ENCODE data around the gene ZMYM3.

ZMYM3 gene

DNA sequence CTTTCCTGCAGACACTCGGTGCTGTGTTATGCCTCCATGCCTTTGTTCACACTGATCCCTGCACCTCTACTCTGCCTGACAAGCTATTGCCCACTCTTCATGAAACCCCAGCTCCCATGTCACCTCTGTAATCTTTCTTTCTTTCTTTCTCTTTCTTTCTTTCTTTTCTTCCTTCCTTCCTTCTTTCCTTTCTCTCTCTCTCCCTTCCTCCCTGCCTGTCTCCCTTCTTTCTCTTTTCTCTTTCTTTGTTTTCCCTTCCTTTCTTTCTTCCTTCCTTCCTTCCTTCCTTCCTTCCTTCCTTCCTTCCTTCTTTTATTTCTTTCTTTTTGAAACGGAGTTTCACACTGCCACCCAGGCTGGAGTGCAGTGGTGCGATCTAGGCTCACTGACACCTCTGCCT, 18.5 kb downstream of the ZMYM3 start:
- TF ChIP-seq, protein P1, sequence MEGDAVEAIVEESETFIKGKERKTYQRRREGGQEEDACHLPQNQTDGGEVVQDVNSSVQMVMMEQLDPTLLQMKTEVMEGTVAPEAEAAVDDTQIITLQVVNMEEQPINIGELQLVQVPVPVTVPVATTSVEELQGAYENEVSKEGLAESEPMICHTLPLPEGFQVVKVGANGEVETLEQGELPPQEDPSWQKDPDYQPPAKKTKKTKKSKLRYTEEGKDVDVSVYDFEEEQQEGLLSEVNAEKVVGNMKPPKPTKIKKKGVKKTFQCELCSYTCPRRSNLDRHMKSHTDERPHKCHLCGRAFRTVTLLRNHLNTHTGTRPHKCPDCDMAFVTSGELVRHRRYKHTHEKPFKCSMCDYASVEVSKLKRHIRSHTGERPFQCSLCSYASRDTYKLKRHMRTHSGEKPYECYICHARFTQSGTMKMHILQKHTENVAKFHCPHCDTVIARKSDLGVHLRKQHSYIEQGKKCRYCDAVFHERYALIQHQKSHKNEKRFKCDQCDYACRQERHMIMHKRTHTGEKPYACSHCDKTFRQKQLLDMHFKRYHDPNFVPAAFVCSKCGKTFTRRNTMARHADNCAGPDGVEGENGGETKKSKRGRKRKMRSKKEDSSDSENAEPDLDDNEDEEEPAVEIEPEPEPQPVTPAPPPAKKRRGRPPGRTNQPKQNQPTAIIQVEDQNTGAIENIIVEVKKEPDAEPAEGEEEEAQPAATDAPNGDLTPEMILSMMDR (IDR thresholded peaks at IDR 0.05; ENCODE audit: control insufficient read depth, extremely low read depth, insufficient read depth): no peak
- no peak for DNase-seq (ENCODE audit: low read depth)

DNA sequence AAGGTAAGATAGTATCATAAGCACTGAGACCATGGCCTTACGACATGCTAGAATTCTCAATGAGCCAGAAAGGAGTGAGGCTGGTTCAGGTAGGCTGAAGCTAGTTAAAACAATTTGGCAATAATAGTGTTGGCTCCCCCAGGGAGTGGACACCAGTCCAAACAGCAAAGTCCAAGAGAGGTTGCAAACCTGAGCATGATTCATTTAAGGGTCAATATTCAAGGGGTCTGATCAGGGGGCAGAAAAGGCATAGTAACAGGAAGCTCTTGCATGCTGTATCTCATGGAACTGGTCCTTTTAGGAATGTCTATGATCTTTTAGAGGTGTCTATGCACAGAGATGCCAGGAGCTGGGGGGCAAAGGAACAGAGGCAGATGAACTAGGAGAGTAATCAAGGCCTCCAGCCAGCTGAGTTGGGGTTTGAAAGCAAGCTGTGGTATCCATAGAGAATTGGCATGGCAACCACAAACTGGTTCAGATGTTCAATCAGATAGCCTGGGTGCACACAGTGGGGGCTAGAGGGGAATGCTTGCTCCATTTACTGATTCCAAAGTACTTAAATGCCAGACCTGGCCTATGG, 25.8 kb downstream of the ZMYM3 start:
- no peak for DNase-seq (ENCODE audit: low read depth)
- no peak overlapping the region for H3K4me3 ChIP-seq (ENCODE audit: low read depth, low read length)
- TF ChIP-seq, protein P1 (IDR thresholded peaks at IDR 0.05; ENCODE audit: control insufficient read depth, extremely low read depth, insufficient read depth): no peak

More for the DNA sequence above, 18.5 kb downstream of the ZMYM3 start:
- H3K4me3 ChIP-seq (ENCODE audit: low read depth, low read length): no peak overlapping the region

DNA sequence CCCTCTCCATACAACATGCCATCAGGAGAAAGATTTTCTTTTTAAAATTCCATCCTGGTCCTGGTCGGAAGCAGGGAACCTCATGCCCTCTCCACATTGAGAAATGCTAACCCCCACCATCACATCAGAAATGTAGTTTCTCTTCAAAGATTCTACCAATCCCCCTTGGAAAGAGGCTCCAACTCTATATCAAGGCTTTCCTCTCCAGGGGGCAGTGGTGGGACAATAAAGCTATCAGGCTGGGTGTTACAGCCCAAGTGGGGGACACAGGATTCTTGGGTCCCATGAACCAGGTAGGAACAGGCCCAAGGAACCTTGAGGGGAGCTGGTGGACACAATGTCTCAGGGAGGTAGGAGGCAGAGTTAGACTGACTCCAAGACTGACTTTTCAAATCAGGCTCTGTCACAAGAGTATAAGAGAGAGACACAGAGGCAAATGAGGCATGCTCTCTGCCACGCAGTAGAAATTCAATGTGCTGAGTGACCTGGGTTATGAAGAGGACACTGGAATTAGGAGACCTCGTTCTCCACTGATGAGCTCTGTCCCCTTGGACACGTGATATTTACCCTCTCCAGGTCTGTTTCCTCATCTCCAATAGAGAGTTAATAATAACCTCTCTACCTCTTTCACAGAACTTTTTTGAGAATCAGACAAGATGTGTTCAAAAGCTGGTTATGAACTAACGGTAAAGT, 26.4 kb downstream of the ZMYM3 start:
- H3K4me3 ChIP-seq (ENCODE audit: low read depth, low read length): no peak overlapping the region
- DNase-seq (ENCODE audit: low read depth): no peak
- TF ChIP-seq, protein P1 (IDR thresholded peaks at IDR 0.05; ENCODE audit: control insufficient read depth, extremely low read depth, insufficient read depth): no peak

DNA sequence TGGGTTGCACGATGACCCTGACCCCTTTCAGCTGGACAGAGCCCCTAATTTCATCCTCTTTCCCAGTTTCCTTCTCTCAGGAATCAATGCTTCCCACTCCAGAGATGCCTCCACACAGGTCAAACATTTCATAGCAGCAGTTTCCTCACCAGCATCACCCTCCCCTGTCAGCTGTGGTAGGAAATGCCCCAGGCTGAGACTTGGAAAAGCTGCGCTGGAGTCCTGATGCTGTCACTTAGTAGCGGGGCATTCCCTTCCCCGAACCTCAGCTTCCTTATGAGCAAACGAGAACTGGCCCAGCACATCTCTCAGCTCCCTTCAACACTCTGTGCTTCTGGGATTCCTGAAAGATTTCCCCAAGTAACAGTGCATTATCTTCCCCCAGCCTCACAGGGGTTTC, 28.3 kb downstream of the ZMYM3 start:
- no peak overlapping the region for H3K4me3 ChIP-seq (ENCODE audit: low read depth, low read length)
- TF ChIP-seq, protein P1 (IDR thresholded peaks at IDR 0.05; ENCODE audit: control insufficient read depth, extremely low read depth, insufficient read depth): no peak
- no peak for DNase-seq (ENCODE audit: low read depth)

DNA sequence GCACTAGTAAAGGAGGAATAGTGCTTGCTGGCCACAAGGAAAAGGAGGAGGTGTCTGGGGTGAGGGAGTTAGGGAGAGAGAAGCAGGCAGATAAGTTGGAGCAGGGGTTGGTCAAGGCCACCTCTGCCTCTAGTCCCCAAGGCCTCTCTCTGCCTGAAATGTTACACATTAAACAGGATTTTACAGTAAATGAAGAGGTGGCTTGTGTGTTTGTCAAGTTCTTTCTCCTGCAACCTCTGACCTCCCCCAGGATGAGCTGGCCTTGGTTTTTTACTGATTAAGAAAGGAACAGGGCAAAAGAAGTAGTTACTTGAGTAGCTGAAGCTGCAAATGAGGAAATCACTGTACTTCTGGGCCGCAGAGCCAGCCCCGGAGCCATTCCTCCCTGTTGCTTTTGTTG, 28.9 kb downstream of the ZMYM3 start:
- H3K4me3 ChIP-seq (ENCODE audit: low read depth, low read length): no peak overlapping the region
- TF ChIP-seq, protein P1 (IDR thresholded peaks at IDR 0.05; ENCODE audit: control insufficient read depth, extremely low read depth, insufficient read depth): no peak
- no peak for DNase-seq (ENCODE audit: low read depth)

DNA sequence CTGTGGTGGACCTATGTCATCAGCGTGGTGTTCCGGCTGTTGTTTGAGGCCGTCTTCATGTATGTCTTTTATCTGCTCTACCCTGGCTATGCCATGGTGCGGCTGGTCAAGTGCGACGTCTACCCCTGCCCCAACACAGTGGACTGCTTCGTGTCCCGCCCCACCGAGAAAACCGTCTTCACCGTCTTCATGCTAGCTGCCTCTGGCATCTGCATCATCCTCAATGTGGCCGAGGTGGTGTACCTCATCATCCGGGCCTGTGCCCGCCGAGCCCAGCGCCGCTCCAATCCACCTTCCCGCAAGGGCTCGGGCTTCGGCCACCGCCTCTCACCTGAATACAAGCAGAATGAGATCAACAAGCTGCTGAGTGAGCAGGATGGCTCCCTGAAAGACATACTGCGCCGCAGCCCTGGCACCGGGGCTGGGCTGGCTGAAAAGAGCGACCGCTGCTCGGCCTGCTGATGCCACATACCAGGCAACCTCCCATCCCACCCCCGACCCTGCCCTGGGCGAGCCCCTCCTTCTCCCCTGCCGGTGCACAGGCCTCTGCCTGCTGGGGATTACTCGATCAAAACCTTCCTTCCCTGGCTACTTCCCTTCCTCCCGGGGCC, 29.7 kb downstream of the ZMYM3 start:
- DNase-seq (ENCODE audit: low read depth): no peak
- TF ChIP-seq, protein P1 (IDR thresholded peaks at IDR 0.05; ENCODE audit: control insufficient read depth, extremely low read depth, insufficient read depth): no peak
- H3K4me3 ChIP-seq (ENCODE audit: low read depth, low read length): no peak overlapping the region

All from LNCaP clone FGC (cell line).